Esophagus squamous epithelium (tissue), 5 donors: ENCODE results near the gene MXD1. TPM values are rescaled to one million over a fixed set of nuclear protein-coding genes. Genes with fewer than 3 reads are reported as not detected.

ENCODE experiments used
- DNase-seq: peaks from one replicate; lab custom pipeline; 2025; lab: John Stamatoyannopoulos, UW
- H3K27ac ChIP-seq, 4 donors: fragments of 200-600 bp; sonication (generic); one replicate each; pipeline ENCODE4 v1.5.1; 2016 to 2019; ENCODE audit warnings: mild to moderate bottlenecking in 1 of 4
- H3K27me3 ChIP-seq, 4 donors: fragments of 200-600 bp; sonication (generic); 1 replicate in 3 of 4; 2 replicates in 1 of 4; pipeline versions ENCODE4 v1.5.1 to v1.6.0; 2017 to 2021; ENCODE audit warnings: antibody characterized with exemption in 1 of 4
- H3K36me3 ChIP-seq, 3 donors: fragments of 200-600 bp; sonication (generic); one replicate each; pipeline ENCODE4 v1.5.1; 2016 to 2019
- H3K4me1 ChIP-seq, 3 donors: fragments of 200-600 bp; sonication (generic); one replicate each; pipeline ENCODE4 v1.5.1; 2017 to 2019
- H3K4me3 ChIP-seq, 4 donors: fragments of 200-600 bp; sonication (generic); 1 replicate in 3 of 4; 2 replicates in 1 of 4; pipeline ENCODE4 v1.5.1; 2016 to 2019; ENCODE audit warnings: mild to moderate bottlenecking in 2 of 4, moderate library complexity in 1 of 4
- H3K9me3 ChIP-seq, 3 donors: fragments of 200-600 bp; sonication (generic); one replicate each; pipeline ENCODE4 v1.5.1; 2016 to 2019
- CTCF ChIP-seq, 6 experiments: fragments of 450-650 bp in 4 of 6; fragments of 200-600 bp in 2 of 6; sonication (generic) in 2 of 6; IDR thresholded peaks; one replicate each; pipeline ENCODE4 v1.5.1; 2016 to 2019; ENCODE audit warnings: antibody characterized with exemption in 6 of 6, mild to moderate bottlenecking in 4 of 6, moderate library complexity in 4 of 6
- POLR2A ChIP-seq, 4 donors: fragments of 450-650 bp; IDR thresholded peaks; one replicate each; pipeline ENCODE4 v1.6.1; 2017; ENCODE audit warnings: antibody characterized with exemption in 4 of 4, mild to moderate bottlenecking in 4 of 4, moderate library complexity in 3 of 4
- WGBS, 2 donors: methylation state at CpG; one replicate each; pipeline ENCODE4 v1.1.5; 2018; 5-methylcytosine and 5-hydroxymethylcytosine counted together
- intact Hi-C: fragments of 100-400 bp; cut with DNase I; formaldehyde crosslinking; loops from one replicate; pipeline ENCODE4 v1.15.0; 2022
- total RNA-seq, 4 donors: library from RNA; depleted of rRNA; stranded (reverse); fragments of >200 nt; gene quantifications; one replicate each; pipeline ENCODE4 v1.1.0, GENCODE V29; 2016
- donor health status: DM: yes; HTN: yes; CAD: no.

MXD1 gene
- total RNA-seq, 4 donors from 2014 or later: 38.5 to 121 (median 83.2) TPM

- Histone ChIP-seq H3K27ac (peak overlapping the region; percentile 38 to 52 (median 45)), H3K36me3 (peaks cover 16 to 73% (median 18%) of the 10 kb centered on the region in 3 donors), H3K4me3 (no peak overlapping the region), H3K4me1 (peaks cover 0 to 26% (median 10%) of the 10 kb centered on the region in 3 donors), H3K9me3 (no peaks in the 10 kb centered on the region), H3K27me3 (no peaks in the 10 kb centered on the region)
- intact Hi-C loops: no loop called here
- TF ChIP-seq POLR2A (IDR thresholded peaks at IDR 0.05) (no peak), CTCF (IDR thresholded peaks at IDR 0.05) (no peak)
- no peak for DNase-seq
Measured at GRCh38 chr2:69933254-69933828, 18.4 kb downstream of the MXD1 start.

- TF ChIP-seq CTCF (IDR thresholded peaks at IDR 0.05) (no peak), POLR2A (IDR thresholded peaks at IDR 0.05) (no peak)
- no peak overlapping the region for H3K4me3 ChIP-seq
- peaks cover 18 to 73% (median 21%) of the 10 kb centered on the region in 3 donors for H3K36me3 ChIP-seq
- peak overlapping the region; percentile 39 to 52 (median 52) for H3K27ac ChIP-seq
- DNase-seq: no peak
- H3K9me3 ChIP-seq: no peaks in the 10 kb centered on the region
- 13 to 28% methylated on average over 4 of the region's 4 CpGs for WGBS, 2 donors
- H3K4me1 ChIP-seq: peaks cover 0 to 26% (median 10%) of the 10 kb centered on the region in 3 donors
- H3K27me3 ChIP-seq: no peaks in the 10 kb centered on the region
- intact Hi-C loops: no loop called here
Measured at GRCh38 chr2:69933839-69934613, 19.1 kb downstream of the MXD1 start.

GRCh38 chr2:69934614-69934908, 19.7 kb downstream of the MXD1 start:
- no peaks in the 10 kb centered on the region for H3K9me3 ChIP-seq
- peaks cover 18 to 73% (median 21%) of the 10 kb centered on the region in 3 donors for H3K36me3 ChIP-seq
- TF ChIP-seq CTCF (IDR thresholded peaks at IDR 0.05): no peak
- no peak for TF ChIP-seq POLR2A (IDR thresholded peaks at IDR 0.05)
- peak overlapping the region in 2 of 4 donors; percentile 52 for H3K27ac ChIP-seq
- peaks cover 0 to 26% (median 10%) of the 10 kb centered on the region in 3 donors for H3K4me1 ChIP-seq
- 55 to 56% methylated on average over 1 of the region's 1 CpG for WGBS, 2 donors
- no peak overlapping the region for H3K4me3 ChIP-seq
- no peaks in the 10 kb centered on the region for H3K27me3 ChIP-seq
- intact Hi-C loops: no loop called here
- no peak for DNase-seq

GRCh38 chr2:69935011-69935410, 20.1 kb downstream of the MXD1 start:
- 96 to 100% methylated on average over 3 to 4 of the region's 5 CpGs for WGBS, 2 donors
- Histone ChIP-seq H3K9me3 (no peaks in the 10 kb centered on the region), H3K4me1 (peaks cover 0 to 26% (median 10%) of the 10 kb centered on the region in 3 donors), H3K4me3 (no peak overlapping the region), H3K27ac (no peak overlapping the region), H3K27me3 (no peaks in the 10 kb centered on the region), H3K36me3 (peaks cover 18 to 75% (median 21%) of the 10 kb centered on the region in 3 donors)
- DNase-seq: no peak
- intact Hi-C loops: no loop called here
- TF ChIP-seq CTCF (IDR thresholded peaks at IDR 0.05) (no peak), POLR2A (IDR thresholded peaks at IDR 0.05) (no peak)

- H3K36me3 ChIP-seq: peaks cover 18 to 79% (median 21%) of the 10 kb centered on the region in 3 donors
- intact Hi-C loops: no loop called here
- H3K9me3 ChIP-seq: no peaks in the 10 kb centered on the region
- no peak overlapping the region for H3K4me3 ChIP-seq
- TF ChIP-seq POLR2A (IDR thresholded peaks at IDR 0.05) (no peak), CTCF (IDR thresholded peaks at IDR 0.05) (no peak)
- no peak overlapping the region for H3K27ac ChIP-seq
- H3K27me3 ChIP-seq: no peaks in the 10 kb centered on the region
- no peak for DNase-seq
- peaks cover 0 to 23% (median 10%) of the 10 kb centered on the region in 3 donors for H3K4me1 ChIP-seq
- WGBS, 2 donors: 87 to 91% methylated on average over 5 to 11 of the region's 11 CpGs
Measured at GRCh38 chr2:69936906-69937305, 22.0 kb downstream of the MXD1 start.
